Measurements from ENCODE around the gene PROZ. TPM values are rescaled to one million over a fixed set of nuclear protein-coding genes. Genes with fewer than 3 reads are reported as not detected.

Gene PROZ
- total RNA-seq, 1 experiment from 2014 or later, result not detected

GRCh38 chr13:113172419-113172926 is 14.0 kb downstream of the PROZ start:
- Histone ChIP-seq H3K36me3 (ENCODE audit: control insufficient read depth in 1 of 2, insufficient read depth in 2 of 2, low read length in 2 of 2) (peaks cover 12 to 27% of the 10 kb centered on the region in 2 experiments; a peak in 3 of 4 replicates), H3K79me2 (ENCODE audit: insufficient read depth, low read length) (no peaks in the 10 kb centered on the region), H3K9me2 (ENCODE audit: insufficient read depth) (no peaks in the 10 kb centered on the region), H3K27me3 (ENCODE audit: insufficient read depth, low read length) (no peaks in the 10 kb centered on the region), H3K27ac (ENCODE audit: low read depth, low read length) (no peak overlapping the region), H4K20me1 (ENCODE audit: insufficient read depth) (no peaks in the 10 kb centered on the region), H3K4me3 (replicated peaks in 1 of 2; ENCODE audit: low read depth in 1 of 2, low read length in 2 of 2) (no peak overlapping the region), H3K4me1 (ENCODE audit: control insufficient read depth in 1 of 2, insufficient read depth in 2 of 2, low read length in 2 of 2) (no peaks in the 10 kb centered on the region; a peak in 1 of 4 replicates), H3K9me3 (ENCODE audit: control insufficient read depth in 1 of 2, insufficient read depth in 1 of 2, low read depth in 1 of 2, low read length in 2 of 2) (no peaks in the 10 kb centered on the region), H2AFZ (ENCODE audit: low read depth, low read length, poor library complexity, severe bottlenecking) (no peak overlapping the region), H3K9ac (ENCODE audit: low read length) (no peak overlapping the region), H3K4me2 (ENCODE audit: low read length) (no peak overlapping the region)
- CTCF ChIA-PET, result no interaction called here
- POLR2A ChIA-PET, result no interaction called here
- RAD21 ChIA-PET (ENCODE audit: low non-redundant PET in 1 of 2, low total read pairs in 2 of 2, uncharacterized antibody in 2 of 2, unreplicated experiment in 2 of 2), result no interaction called here
- ATAC-seq (no peak), DNase-seq (ENCODE audit: low read depth, low spot score) (no peak)
- intact Hi-C loops (cut with micrococcal nuclease), result no loop called here
- BruUV-seq (replicated peaks), result no TSS peak
- TF ChIP-seq ZBTB33 (IDR thresholded peaks at IDR 0.05; ENCODE audit: extremely low read depth, insufficient replicate concordance, low read length) (no peak), TCF7L2 (IDR thresholded peaks at IDR 0.05; ENCODE audit: borderline replicate concordance, extremely low read depth, insufficient read depth, insufficient read length) (no peak), FOSL1 (IDR thresholded peaks at IDR 0.05; ENCODE audit: low read depth) (no peak), REST (IDR thresholded peaks at IDR 0.05; ENCODE audit: low read depth) (no peak), ZFX (IDR thresholded peaks at IDR 0.05) (no peak)

Measured in HCT116 (cell line).